Lung (tissue), 12 donors: Measurements from ENCODE around the gene MAPK8IP3. TPM values are rescaled to one million over a fixed set of nuclear protein-coding genes. Genes with fewer than 3 reads are reported as not detected.

ENCODE experiments used
- ATAC-seq: fragments of 200-7000 bp; cut with Tn5 transposase; one replicate; pipeline ENCODE4 v1.9.1; 2020; ENCODE audit warnings: moderate number of reproducible peaks; ENCODE audit not compliant: insufficient read depth, low FRiP score
- DNase-seq, 3 donors: peaks; one replicate each; pipeline ENCODE4 v3.0.0-alpha.2; 2013 to 2017
- H3K27ac ChIP-seq, 2 donors: one replicate each; pipeline ENCODE4 v1.5.1; 2013; ENCODE audit warnings: mild to moderate bottlenecking in 2 of 2, moderate library complexity in 2 of 2, control low read depth in 1 of 2, inconsistent platforms in 1 of 2, low read depth in 1 of 2, low read length in 1 of 2
- H3K27me3 ChIP-seq, 3 donors: one replicate each; pipeline ENCODE4 v1.5.1; 2013; ENCODE audit warnings: low read length in 2 of 3; ENCODE audit not compliant: control insufficient read depth in 3 of 3, insufficient read depth in 3 of 3
- H3K36me3 ChIP-seq, 4 donors: one replicate each; pipeline ENCODE4 v1.5.1; 2013; ENCODE audit warnings: low read length in 4 of 4, mild to moderate bottlenecking in 1 of 4, moderate library complexity in 1 of 4; ENCODE audit not compliant: control insufficient read depth in 4 of 4, insufficient read depth in 4 of 4
- H3K4me1 ChIP-seq, 5 donors: one replicate each; pipeline ENCODE4 v1.5.1; 2013; ENCODE audit warnings: low read length in 5 of 5, mild to moderate bottlenecking in 2 of 5, moderate library complexity in 1 of 5; ENCODE audit not compliant: control insufficient read depth in 5 of 5, insufficient read depth in 5 of 5
- H3K4me3 ChIP-seq: one replicate; pipeline ENCODE4 v1.5.1; 2013; ENCODE audit warnings: mild to moderate bottlenecking, control low read depth, moderate library complexity
- H3K9ac ChIP-seq, 2 donors: one replicate each; pipeline ENCODE4 v1.5.1; 2013; ENCODE audit warnings: low read length in 2 of 2, control low read depth in 1 of 2; ENCODE audit not compliant: insufficient read depth in 1 of 2
- H3K9me3 ChIP-seq, 4 donors: one replicate each; pipeline ENCODE4 v1.5.1; 2013; ENCODE audit warnings: low read length in 3 of 4, mild to moderate bottlenecking in 1 of 4, moderate library complexity in 1 of 4; ENCODE audit not compliant: control insufficient read depth in 4 of 4, insufficient read depth in 3 of 4
- WGBS, 2 donors: extraction: QIAGEN DNeasy Blood & Tissue Kit; methylation state at CpG; one replicate each; pipeline ENCODE4 v1.1.7; 2013; 5-methylcytosine and 5-hydroxymethylcytosine counted together
- polyA plus RNA-seq, 2 donors: library from polyadenylated mRNA; stranded (reverse); fragments of 200-250 nt; gene quantifications; one replicate each; pipeline ENCODE4 v1.2.1, GENCODE V29; 2013
- total RNA-seq, 2 donors: library from RNA; depleted of rRNA in 1 of 2; stranded (reverse); fragments of >200 nt in 1 of 2; gene quantifications; one replicate each; pipeline ENCODE4 v1.2.1, GENCODE V29; 2014 to 2021
- TF ChIP-seq, protein P1 (sequence below): IDR thresholded peaks from 2 replicates; pipeline ENCODE4 v1.5.1; 2012; ENCODE audit warnings: mild to moderate bottlenecking; ENCODE audit errors: control extremely low read depth, extremely low read depth
- donor health status: control.
- donor health status: control.
- donor health status: Bipolar disorder and iron deficiency.
- donor health status: healthy.
- donor health status: DM: yes; HTN: yes; CAD: no.

MAPK8IP3 gene
- total and polyA plus RNA-seq, 4 donors, result 40.3 to 76.7 (median 63.6) TPM

DNA sequence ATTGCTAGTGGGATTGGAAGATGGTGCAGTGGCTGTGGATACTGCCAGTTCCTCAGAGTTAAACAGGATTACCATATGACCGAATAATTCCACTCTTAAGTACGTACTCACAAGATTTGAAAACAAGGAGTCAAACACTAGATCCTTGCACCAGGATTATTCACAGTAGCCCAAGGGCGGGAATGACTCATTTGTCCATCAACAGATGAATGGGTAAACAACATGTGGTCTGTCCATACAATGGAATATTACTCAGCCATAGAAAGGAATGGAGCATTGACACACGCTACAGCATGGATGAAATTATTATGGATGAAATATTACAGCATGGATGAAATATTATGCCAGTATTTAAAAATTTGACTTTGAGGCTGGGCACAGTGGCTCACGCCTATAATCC is 9.1 kb upstream of the MAPK8IP3 start:
- DNase-seq, result no peak
- WGBS, 2 donors, result 94 to 98% methylated on average over 5 of the region's 5 CpGs

DNA sequence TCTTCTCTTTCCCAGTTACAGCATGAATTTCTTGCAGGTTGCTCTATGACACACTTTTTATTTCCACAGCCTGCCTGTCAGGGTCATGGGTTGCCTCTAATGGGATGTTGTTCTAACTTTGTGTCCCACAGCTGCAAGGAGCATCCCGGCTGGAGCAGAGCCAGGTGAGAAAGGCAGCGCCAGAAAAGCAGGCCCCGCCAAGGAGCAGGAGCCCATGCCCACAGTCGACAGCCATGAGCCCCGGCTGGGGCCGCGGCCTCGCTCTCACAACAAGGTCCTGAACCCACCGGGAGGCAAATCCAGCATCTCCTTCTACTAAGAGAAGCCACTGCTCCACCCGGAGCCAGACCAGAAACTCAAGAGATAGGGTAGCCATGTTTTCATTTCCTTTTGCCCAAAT is 7.3 kb upstream of the MAPK8IP3 start:
- peaks cover 18 to 29% (median 22%) of the 10 kb centered on the region in 4 donors for H3K36me3 ChIP-seq
- WGBS, 2 donors, result 95% methylated on average over 10 of the region's 10 CpGs

More for the DNA sequence above, 9.1 kb upstream of the MAPK8IP3 start:
- Histone ChIP-seq H3K27ac (no peak overlapping the region), H3K36me3 (peaks cover 25 to 42% (median 35%) of the 10 kb centered on the region in 4 donors), H3K9me3 (no peaks in the 10 kb centered on the region), H3K4me1 (no peaks in the 10 kb centered on the region), H3K4me3 (no peak overlapping the region), H3K27me3 (no peaks in the 10 kb centered on the region), H3K9ac (no peak overlapping the region)
- no peak for ATAC-seq
- TF ChIP-seq, protein P1, sequence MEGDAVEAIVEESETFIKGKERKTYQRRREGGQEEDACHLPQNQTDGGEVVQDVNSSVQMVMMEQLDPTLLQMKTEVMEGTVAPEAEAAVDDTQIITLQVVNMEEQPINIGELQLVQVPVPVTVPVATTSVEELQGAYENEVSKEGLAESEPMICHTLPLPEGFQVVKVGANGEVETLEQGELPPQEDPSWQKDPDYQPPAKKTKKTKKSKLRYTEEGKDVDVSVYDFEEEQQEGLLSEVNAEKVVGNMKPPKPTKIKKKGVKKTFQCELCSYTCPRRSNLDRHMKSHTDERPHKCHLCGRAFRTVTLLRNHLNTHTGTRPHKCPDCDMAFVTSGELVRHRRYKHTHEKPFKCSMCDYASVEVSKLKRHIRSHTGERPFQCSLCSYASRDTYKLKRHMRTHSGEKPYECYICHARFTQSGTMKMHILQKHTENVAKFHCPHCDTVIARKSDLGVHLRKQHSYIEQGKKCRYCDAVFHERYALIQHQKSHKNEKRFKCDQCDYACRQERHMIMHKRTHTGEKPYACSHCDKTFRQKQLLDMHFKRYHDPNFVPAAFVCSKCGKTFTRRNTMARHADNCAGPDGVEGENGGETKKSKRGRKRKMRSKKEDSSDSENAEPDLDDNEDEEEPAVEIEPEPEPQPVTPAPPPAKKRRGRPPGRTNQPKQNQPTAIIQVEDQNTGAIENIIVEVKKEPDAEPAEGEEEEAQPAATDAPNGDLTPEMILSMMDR, result no peak

DNA sequence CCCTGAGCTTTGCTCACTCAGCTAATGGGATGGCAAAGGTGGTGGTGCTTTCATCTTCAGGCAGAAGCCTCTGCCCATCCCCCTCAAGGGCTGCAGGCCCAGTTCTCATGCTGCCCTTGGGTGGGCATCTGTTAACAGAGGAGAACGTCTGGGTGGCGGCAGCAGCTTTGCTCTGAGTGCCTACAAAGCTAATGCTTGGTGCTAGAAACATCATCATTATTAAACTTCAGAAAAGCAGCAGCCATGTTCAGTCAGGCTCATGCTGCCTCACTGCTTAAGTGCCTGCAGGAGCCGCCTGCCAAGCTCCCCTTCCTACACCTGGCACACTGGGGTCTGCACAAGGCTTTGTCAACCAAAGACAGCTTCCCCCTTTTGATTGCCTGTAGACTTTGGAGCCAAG is 5.7 kb upstream of the MAPK8IP3 start:
- Histone ChIP-seq H3K36me3 (peaks cover 17 to 24% (median 19%) of the 10 kb centered on the region in 4 donors), H3K9me3 (no peaks in the 10 kb centered on the region), H3K27ac (no peak overlapping the region), H3K4me1 (peaks cover 0 to 2% (median 0%) of the 10 kb centered on the region in 5 donors), H3K27me3 (no peaks in the 10 kb centered on the region), H3K4me3 (no peak overlapping the region), H3K9ac (no peak overlapping the region)
- ATAC-seq (no peak), DNase-seq (no peak)
- 91 to 96% methylated on average over 3 of the region's 3 CpGs for WGBS, 2 donors
- TF ChIP-seq, protein P1, result no peak

More for the DNA sequence above, 7.3 kb upstream of the MAPK8IP3 start:
- Histone ChIP-seq H3K4me3 (no peak overlapping the region), H3K9me3 (no peaks in the 10 kb centered on the region), H3K9ac (no peak overlapping the region), H3K27ac (no peak overlapping the region), H3K27me3 (no peaks in the 10 kb centered on the region), H3K4me1 (no peaks in the 10 kb centered on the region)
- DNase-seq, result no peak
- no peak for ATAC-seq
- TF ChIP-seq, protein P1, result no peak
